Measurements from ENCODE around the gene DVL1. TPM values are rescaled to one million over a fixed set of nuclear protein-coding genes. Genes with fewer than 3 reads are reported as not detected.

Gene DVL1
- total and polyA plus RNA-seq, 2 of the 13 experiments (the other 11 are each of a cell fraction or from before 2014, with no cell fraction given): 30.8 to 60.4 TPM

- TF ChIP-seq U2AF1 (optimal IDR thresholded peaks at IDR 0.05; ENCODE audit: low read depth, low read length): no peak
- peak; percentile 81; the same call in 1 of the 2 replicates for TF ChIP-seq STAT5B (CRISPR knock-in tag; IDR thresholded peaks at IDR 0.05)
- peak; percentile 85; the same call in 1 of the 2 replicates for TF ChIP-seq EEA1 (CRISPR knock-in tag; IDR thresholded peaks at IDR 0.05; ENCODE audit: borderline replicate concordance)
- TF ChIP-seq NPAS2 (CRISPR knock-in tag; IDR thresholded peaks at IDR 0.05; ENCODE audit: borderline replicate concordance): no peak
- no peak for TF ChIP-seq ELF1 (CRISPR knock-in tag; IDR thresholded peaks at IDR 0.05)
- no peak for TF ChIP-seq CBX5 (CRISPR knock-in tag; IDR thresholded peaks at IDR 0.05; ENCODE audit: borderline replicate concordance)
- no peak for TF ChIP-seq ZNF704 (CRISPR knock-in tag; IDR thresholded peaks at IDR 0.05; ENCODE audit: borderline replicate concordance)
- no peak for TF ChIP-seq NCOA1 (CRISPR knock-in tag; IDR thresholded peaks at IDR 0.05)
- TF ChIP-seq ZFY (CRISPR knock-in tag; IDR thresholded peaks at IDR 0.05): no peak
- no peak for TF ChIP-seq ZBTB40 (IDR thresholded peaks at IDR 0.05)
- TF ChIP-seq ZBTB40 (CRISPR knock-in tag; IDR thresholded peaks at IDR 0.05): peak; percentile 72
- TF ChIP-seq SMYD3 (CRISPR knock-in tag; IDR thresholded peaks at IDR 0.05): no peak
- TF ChIP-seq PHF20 (CRISPR knock-in tag; IDR thresholded peaks at IDR 0.05): no peak
- no peak for TF ChIP-seq FOXJ3 (CRISPR knock-in tag; IDR thresholded peaks at IDR 0.05; ENCODE audit: borderline replicate concordance)
- no peak for TF ChIP-seq ZNF629 (CRISPR knock-in tag; conservative IDR thresholded peaks at IDR 0.05)
- no peak for TF ChIP-seq SOX6 (IDR thresholded peaks at IDR 0.05)
- TF ChIP-seq SOX6 (CRISPR knock-in tag; IDR thresholded peaks at IDR 0.05): no peak
Observed at GRCh38 chr1:1334835-1335234, 14.4 kb downstream of the DVL1 start (continued).

All from HepG2 (cell line).